HG03354 (cell line): ENCODE measurements around the gene ZNF239.
"Not testable (repeated sequence)": the region's sequence is repeated elsewhere in the genome, so short reads cannot be mapped to it uniquely, and the experiment has no call there.

Experiments
- ATAC-seq: cut with Tn5 transposase; IDR thresholded peaks from one replicate; pipeline ENCODE4 v1.9.1; 2021; ENCODE audit warnings: mild to moderate bottlenecking; ENCODE audit not compliant: unreplicated experiment, poor library complexity, severe bottlenecking

ZNF239 gene

DNA sequence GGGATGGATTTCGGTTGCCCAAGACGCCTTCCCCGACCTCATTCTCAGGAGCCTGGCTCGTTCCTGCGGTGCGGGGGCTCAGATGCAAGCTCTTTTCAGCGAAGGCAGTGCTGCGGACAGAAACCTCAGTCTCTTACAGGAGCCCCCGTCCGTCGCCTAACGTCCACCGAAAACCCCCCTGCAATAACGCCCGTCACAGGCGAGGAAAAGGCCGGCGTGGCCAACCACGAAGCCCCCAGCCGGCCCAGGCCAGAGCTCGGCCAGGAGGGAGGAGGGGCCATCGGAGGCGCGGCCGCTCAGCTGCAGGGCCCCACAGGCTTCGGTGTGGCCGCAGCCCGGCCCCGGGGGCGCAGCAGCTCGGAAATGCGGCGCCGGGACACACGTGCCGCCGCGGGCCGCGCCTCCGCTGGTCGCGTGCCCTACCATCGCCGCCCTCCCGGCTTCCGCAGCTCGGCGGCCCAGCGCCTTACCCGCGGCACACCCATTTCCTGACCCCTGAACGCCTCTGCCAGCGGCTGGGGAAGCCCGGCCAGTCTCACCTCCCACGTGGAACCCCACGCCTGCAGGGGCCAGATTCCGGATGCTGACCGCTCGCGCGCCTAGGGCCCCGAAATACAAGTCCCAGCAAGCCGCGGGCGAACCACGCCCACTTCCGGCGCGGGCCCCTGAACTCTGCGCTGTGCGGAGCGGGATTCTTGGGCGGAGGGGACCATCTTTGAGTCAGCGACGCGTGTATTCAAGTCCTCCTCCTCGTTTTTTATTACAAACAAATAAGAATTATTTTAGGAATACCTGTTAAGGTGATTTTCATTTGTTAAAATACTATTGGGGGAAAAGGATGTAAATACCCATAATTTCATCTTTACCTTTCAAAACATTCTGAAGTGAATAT is at the start of gene ZNF239:
Gene ZNF239, minus strand, starts transcription at position 616 of the 892 bp plus-strand sequence. CDS start 16,537 bp downstream, outside the sequence.
- ATAC-seq, result peak; percentile 98

DNA sequence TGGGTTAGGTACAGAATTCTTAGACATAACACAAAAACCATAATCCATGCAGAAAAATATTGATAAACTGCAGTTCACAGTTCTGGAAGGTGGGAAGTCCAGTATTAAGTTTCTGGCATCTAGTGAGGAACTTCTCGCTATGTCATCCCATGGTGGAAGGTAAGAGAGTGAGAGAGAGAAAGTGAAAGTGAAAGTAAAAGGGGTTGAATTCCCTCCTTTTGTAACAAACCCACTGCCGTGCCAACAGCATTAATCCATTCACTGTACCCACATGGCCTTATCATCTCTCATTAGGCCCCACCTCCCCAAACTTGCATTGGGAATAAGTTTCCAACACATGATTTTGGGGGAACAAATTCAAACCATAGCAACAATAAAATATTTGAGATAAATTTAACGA is 48.9 kb upstream of the ZNF239 start:
- ATAC-seq, result no peak

DNA sequence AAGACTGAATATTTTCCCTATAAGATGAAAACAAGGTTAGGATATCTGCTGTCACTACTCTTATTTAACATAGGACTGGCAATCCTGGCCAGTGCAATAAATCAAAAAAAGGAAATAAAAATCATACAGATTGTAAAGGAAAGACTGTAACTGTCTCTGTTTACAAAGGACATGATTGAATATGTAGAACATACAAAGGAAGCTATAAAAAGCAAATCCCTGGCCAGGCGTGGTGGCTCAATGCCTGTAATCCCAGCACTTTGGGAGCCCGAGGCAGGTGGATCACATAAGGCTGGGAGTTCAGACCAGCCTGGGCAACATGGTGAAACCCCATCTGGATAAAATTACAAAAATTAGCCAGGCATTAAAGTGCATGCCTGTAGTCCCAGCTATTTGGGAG is 47.6 kb upstream of the ZNF239 start:
- ATAC-seq, result no peak

DNA sequence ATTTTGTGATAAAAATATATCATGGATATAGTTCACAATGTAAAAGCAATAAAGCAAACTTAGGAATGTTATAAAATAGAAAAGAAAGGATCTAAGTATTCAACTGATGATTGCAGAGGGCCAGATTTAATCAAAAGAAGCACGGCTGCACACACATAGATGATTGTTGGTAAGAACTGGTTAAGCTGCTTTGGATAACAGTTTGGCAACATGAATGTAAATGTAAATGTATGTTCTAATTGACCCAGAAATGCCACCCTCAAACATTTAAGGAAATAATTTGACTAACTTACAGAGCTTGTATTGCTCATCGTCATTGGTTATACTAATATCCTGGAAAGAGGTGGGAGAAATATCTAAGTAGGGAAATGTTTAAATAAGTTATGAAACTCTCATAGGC is 45.0 kb upstream of the ZNF239 start:
- no peak for ATAC-seq

DNA sequence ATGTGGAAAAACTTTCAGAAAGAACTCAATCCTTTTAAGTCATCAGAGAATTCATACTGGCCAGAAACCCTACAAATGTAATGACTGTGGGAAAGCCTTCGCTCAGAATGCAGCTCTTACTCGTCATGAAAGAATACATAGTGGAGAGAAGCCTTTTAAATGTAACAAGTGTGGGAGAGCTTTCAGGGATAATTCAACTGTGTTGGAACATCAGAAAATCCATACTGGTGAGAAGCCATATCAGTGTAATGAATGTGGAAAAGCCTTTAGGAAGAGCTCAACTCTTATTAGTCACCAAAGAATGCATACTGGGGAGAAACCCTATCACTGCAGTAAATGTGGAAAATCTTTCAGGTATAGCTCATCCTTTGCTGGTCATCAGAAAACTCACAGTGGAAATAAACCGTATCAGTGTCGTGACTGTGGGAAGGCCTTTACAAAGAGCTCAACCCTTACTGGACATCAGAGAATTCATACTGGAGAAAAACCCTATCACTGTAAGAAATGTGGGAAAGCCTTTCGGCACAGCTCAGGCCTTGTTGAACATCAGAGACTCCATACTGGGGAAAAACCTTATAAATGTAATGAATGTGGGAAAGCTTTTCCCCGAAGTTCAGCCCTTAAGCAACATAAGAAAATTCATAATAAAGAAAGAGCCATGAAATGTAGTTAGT is 42.4 kb upstream of the ZNF239 start:
- no peak for ATAC-seq

DNA sequence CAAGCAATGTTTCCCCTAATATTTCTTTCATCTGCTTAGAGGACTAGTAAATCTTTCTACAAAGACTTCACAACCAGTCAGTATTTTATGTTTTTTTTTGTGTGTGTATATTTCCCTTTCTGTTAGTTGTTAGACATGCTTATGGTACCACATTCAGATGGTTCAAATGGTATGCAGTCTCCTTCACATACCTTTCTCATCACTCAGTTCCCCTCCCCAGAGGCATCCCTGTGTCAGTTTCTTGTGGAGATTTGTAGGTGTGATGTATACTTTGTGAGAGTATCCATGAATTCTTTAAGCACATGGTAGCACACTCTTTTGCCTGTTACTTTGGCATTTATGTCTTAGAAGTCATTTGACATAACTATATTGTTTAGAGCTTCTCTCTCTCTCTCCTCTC is 36.2 kb upstream of the ZNF239 start:
- no peak for ATAC-seq

DNA sequence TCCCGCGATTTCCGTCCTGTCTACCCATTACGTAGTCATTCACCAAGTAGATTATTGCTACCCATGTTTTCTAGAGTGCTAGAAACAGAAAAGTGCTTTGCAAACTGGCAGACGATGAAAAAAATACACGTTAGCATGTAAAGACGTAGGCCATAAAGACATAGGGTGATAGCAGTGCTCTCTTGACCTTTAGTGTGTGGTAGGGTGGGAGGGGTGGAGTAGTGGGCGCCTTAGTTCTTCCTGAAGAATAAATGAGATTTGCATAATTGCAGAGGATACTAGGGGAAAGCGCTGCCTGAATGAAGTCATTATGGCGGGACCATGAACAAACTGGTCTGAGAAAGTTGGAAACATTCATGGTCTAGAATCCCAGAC is 32.8 kb upstream of the ZNF239 start:
- no peak for ATAC-seq

DNA sequence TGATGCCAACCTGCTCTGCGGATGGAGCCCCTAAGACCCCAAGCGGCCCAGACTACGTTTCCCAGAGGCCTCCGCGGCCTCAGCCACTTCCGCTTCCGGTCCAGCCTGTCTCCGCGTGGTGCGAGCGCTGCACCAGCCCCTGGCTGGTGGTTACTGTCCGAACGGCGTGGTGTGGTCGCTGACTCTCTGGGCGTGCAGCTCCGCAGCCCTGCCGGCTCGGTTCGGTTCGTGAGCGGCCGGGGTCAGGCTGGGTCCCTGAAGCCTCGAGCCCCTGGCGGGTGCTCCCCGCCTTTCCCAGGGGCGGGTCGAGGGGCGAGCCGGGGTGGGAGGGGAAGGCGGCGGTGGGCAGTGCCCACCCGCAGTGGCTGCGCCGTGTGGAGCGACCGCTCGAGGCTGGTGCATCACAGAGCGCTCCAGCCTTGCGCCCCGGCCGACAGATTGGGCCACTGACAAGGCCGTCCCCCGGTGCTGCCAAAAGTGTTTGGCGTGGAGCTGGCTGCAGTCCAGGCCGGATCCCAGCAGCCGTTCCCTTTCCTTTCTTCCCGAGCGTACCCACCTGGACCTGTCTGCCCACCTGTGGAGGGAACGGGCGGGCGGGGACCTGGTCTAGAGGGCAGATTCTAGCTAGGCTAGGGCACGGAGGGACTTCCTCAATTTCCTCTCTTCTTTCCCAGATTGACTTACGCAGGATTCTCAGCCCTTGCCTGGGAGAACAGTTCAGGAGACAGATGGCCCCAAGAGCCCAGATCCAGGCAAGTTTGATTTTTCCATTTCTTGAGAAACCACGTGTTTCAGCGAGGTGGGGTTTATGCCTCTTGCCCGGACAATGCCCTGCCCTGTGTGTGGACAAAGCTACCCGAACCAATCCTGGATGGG is 32.1 kb upstream of the ZNF239 start, which contains the start of gene ZNF485:
Gene ZNF485, plus strand, starts transcription at position 116 of the 876 bp plus-strand sequence. Its CDS starts 613 bp downstream, at position 729.
- ATAC-seq, result peak; percentile 98

DNA sequence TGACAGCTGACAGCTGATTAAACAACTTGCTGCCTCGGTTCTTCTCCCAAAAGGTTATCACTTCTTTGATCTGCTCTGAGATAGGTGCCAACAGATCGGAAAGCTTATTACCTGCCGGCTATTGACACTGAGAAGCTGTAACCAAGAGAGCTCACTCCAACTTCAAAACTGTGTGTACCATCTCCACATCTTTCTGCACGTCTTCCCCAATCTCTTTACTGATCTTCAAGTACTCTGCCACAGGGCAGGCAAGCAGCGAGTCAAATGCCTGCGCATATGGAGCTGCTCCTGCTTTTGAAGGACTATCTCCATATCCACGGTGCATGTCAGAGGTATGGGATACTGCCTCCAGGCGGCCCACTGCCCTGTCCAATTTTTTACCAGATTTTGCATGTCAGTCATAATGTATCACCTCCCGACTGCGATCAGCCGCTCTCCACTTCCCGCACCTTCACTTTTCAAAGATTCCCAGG is 31.5 kb upstream of the ZNF239 start:
- ATAC-seq, result peak; percentile 15

DNA sequence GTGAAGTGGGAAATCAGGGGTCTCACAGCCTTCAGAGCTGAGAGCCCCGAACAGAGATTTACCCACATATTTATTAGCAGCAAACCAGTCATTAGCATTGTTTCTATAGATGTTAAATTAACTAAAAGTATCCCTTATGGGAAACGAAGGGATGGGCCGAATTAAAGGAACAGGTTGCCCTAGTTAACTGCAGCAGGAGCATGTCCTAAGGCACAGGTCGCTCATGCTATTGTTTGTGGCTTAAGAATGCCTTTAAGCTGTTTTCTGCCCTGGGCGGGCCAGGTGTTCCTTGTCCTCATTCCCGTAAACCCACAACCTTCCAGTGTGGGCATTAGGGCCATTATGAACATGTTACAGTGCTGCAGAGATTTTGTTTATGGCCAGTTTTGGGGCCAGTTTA is 27.2 kb upstream of the ZNF239 start:
- ATAC-seq, result not testable (repeated sequence)

DNA sequence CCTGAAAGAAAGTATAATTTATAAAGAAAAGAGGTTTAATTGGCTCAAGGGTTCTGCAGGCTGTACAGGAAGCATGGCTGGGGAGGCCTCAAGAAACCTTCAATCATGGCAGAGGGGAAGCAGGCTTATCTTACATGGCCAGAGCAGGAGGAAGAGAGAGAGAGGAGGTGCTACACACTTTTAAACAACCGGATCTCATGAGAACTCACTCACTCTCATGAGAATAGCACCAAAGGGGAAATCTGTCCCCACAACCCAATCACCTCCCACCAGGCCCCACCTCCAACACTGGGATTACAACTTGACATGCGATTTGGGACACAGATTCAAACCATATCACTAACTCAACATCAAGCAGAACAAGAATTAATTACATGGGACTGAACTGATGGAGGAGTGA is 24.9 kb upstream of the ZNF239 start:
- ATAC-seq, result no peak

DNA sequence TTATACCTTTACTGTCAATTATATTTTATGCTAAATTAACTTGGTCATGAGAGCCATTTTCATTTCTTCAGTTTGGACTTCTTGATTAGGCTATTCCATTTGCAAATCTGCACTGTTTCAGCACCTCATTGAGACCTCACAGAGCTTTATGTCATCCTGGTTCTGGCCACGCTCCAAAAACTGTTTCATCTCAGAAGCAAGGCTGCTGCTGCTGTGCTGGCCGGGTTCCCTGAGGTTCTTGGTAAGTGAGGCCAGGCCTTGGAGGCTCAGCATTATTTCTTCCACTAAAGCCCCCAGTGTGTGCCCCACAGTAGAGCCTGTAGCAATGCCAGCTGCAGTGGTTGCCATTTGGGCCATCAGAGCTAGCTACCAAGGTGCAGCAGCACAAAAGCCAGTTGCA is 24.0 kb upstream of the ZNF239 start:
- ATAC-seq, result no peak

DNA sequence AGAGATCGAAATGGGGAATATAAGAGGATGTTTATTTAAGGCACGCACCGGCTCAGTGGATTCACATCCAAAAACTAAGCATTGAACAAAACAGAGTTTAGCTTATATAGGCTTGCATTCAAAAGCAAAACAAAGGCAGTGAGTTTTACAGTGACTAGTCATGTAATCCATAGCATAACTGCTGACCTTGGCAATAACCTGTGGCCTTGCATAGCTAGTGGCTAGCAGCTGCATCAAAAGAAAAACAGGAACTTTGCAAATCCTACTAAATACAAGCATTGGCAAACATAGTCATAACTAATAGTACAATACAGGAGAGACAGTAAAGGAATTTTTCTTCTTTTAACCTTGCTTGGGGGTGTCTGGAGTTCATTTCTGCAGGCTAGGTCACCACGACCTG is 22.1 kb upstream of the ZNF239 start:
- ATAC-seq, result no peak

DNA sequence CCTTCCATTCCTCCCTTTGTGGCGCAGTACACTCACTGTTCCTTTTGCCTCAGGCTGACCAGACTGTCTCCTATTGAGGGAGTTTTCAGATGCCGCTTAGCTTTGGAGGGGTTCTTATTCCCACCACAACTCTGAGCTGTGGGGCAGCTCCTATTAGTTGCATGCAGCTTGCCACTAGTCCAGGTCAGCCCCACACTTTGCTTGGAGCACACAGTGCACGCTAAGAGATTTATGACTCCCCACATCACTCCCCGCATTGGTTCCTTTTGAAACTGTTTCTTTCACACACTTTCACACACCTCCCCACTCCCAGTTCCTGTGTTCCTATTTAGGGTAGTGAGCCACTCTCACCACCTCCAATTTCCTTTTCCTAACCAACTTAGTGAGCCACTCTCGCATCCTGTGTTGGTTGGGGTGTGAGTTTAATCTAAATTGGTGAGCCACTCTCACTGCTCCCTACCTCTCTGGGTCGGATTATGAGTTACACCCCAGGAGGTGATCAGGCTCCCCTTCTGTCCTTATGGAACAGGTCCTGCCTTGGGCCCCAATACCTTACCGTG is 21.4 kb upstream of the ZNF239 start:
- ATAC-seq, result peak; percentile 35

DNA sequence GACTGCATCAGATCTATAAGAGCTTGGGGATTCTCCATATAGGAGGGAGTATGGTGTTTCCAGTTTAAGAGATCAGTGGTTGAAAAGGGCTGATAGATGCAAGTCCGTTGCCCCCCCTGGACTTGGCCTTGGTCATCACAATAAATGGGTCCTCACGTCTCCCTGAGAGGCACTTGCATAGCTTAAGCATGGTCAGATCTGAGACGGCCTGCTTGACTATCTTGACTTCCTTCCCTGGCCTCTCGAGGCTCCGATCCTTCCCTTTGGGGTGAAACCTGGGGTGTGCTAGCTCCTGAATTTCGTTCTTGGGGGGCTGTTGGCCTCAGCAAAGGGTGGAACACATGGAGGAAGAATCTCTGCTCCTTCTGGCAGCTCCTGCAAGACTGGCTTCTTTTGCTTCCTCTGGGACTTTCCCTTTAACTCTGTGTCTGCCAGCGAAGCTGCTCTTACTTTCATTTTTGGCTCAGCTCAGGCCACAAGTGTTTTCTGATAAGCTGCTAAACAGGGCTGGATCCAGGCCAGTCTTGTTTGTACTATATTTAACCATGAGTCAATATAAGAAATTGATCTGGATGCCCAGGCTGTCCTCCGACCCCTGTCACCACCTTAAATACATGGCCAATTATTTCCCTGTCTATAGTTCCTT is 20.7 kb upstream of the ZNF239 start:
- peak; percentile 97 for ATAC-seq

DNA sequence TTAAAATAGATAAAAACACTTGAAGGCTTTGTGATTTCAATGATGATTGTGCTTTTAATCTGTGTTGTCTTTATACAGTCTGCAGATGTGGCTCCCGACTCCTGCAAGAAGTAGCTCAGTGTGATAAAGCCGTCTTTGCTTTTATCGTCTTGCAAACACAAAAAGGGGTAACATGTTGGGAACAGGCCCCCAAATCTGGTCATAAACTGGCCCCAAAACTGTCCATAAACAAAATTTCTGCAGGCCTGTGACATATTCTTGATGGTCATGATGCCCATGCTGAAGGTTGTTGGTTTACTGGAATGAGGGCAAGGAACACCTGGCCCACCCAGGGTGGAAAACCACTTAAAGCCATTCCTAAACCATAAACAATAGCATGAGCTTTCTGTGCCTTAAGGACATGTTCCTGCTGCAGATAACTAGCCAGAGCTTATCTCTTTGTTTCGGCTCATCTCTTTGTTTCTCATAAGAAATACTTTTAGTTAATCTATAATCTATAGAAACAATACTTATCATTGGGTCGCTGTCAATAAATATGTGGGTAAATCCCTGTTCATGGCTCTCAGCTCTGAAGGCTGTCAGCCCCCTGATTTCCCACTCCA is 17.0 kb upstream of the ZNF239 start:
- no peak for ATAC-seq

DNA sequence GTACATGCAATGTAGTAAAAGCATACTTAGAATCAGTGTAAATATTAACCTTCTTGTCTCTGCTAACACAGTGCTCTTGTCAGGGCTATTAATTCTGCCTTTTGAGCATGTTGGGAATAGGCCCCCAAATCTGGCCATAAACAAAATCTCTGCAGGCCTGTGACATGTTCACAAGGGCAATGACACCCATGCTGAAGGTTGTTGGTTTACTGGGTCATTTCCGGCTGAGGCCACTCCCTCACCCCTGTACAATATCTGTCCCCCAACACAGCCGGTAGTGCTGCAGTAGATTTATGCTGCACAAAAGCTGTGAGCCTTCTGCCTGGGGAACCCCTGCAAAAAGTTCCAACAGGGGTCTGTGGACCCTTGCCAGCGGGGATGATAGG is 12.3 kb upstream of the ZNF239 start:
- ATAC-seq, result not testable (repeated sequence)

DNA sequence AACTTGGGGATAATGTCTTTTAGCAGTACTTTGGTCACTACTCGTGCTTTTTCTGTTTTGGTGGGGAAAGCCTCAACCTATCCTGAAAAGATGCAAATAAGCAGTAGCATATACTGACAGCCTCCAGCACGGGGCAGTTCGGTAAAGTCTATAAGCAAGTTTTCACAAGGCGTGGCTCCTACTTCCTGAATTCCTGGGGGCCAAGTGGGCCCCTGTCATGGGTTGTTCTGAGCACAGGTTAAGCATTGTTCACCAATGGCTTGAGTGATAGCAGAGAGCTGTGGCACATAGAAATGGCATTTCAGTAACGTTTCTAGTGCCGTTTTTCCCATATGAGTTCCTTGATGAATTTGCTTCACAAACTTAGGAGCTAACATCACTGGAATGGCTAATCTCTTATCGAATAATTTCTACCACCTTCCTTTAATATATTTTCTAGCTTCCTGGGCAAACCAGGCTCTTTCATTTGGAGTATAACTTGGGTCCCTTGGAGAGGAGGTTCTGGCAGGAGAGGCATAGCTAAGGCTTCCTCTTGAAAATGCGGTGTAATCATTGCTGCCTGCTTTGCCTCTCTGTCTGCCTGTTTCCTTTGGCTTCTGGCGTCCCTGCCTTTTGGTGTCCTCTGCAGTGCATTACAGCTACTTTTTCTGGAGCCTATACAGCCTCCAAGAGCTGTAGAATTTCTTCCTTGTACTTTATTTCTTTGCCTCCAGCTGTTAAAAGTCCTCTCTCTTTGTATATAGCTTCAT is 11.7 kb upstream of the ZNF239 start:
- no peak for ATAC-seq
